Panc1 (cell line): Measurements from ENCODE around the gene PRUNE2. TPM values are rescaled to one million over a fixed set of nuclear protein-coding genes. Genes with fewer than 3 reads are reported as not detected.

Experiments
- ATAC-seq: fragments of 200-7000 bp; cut with Tn5 transposase; 2 replicates; pipeline ENCODE4 v1.9.1; 2020; ENCODE audit warnings: mild to moderate bottlenecking, moderate library complexity
- BruUV-seq: library from RNA; stranded (reverse); fragments of 400-500 nt; replicated peaks from 2 replicates; lab custom pipeline; 2021; lab: Mats Ljungman, UMichigan
- CTCF ChIA-PET: fragments of 300-600 bp; sonication (Branson Sonifier 250); formaldehyde crosslinking; loops from one replicate; lab custom pipeline; 2022; ENCODE audit warnings: antibody characterized with exemption; lab: Charles Lee
- POLR2A ChIA-PET: fragments of 300-600 bp; sonication (Branson Sonifier 250); formaldehyde crosslinking; loops from one replicate; lab custom pipeline; 2022; ENCODE audit warnings: antibody characterized with exemption; lab: Charles Lee
- DNase-seq: peaks from one replicate; pipeline ENCODE4 v3.0.0-alpha.2; 2010; ENCODE audit warnings: low read depth, low spot score
- H3K27ac ChIP-seq: 2 replicates; pipeline ENCODE4 v1.5.1; 2011; ENCODE audit warnings: mild to moderate bottlenecking, low read length, inconsistent platforms
- H3K27me3 ChIP-seq: fragments of 200-500 bp; sonication (Bioruptor generic); 2 replicates; pipeline ENCODE4 v1.6.0; 2014; ENCODE audit warnings: low read length, inconsistent platforms; ENCODE audit not compliant: control insufficient read depth, insufficient read depth
- H3K36me3 ChIP-seq: fragments of 200-500 bp; sonication (Bioruptor generic); 2 replicates; pipeline ENCODE4 v1.5.1; 2014; ENCODE audit warnings: inconsistent platforms, mild to moderate bottlenecking, low read length, moderate library complexity; ENCODE audit not compliant: control insufficient read depth, insufficient read depth
- H3K4me1 ChIP-seq: 2 replicates; pipeline ENCODE4 v1.5.1; 2011; ENCODE audit warnings: inconsistent platforms, mild to moderate bottlenecking, low read length, moderate library complexity; ENCODE audit not compliant: control insufficient read depth, insufficient read depth
- H3K4me3 ChIP-seq, 2 experiments: 2 replicates each; pipeline ENCODE4 v1.5.1; 2011 to 2012; ENCODE audit warnings: low read depth in 2 of 2, low read length in 2 of 2, mild to moderate bottlenecking in 2 of 2, inconsistent platforms in 1 of 2, moderate library complexity in 1 of 2
- H3K9me3 ChIP-seq: fragments of 200-500 bp; sonication (Bioruptor generic); 2 replicates; pipeline ENCODE4 v1.5.1; 2014; ENCODE audit warnings: low read depth, mild to moderate bottlenecking, inconsistent platforms, low read length, moderate library complexity; ENCODE audit not compliant: control insufficient read depth, insufficient read depth
- POLR2AphosphoS5 ChIP-seq: IDR thresholded peaks from 2 replicates; pipeline ENCODE4 v1.6.1; 2012; ENCODE audit warnings: mild to moderate bottlenecking, low read depth, low read length, moderate library complexity
- REST ChIP-seq, 2 experiments: IDR thresholded peaks; 2 replicates each; pipeline ENCODE4 v1.6.1; 2011 to 2012; ENCODE audit warnings: low read depth in 2 of 2, control low read depth in 1 of 2, low read length in 1 of 2, mild to moderate bottlenecking in 1 of 2, moderate library complexity in 1 of 2; ENCODE audit not compliant: insufficient read depth in 1 of 2
- SIN3A ChIP-seq: IDR thresholded peaks from 2 replicates; pipeline ENCODE4 v1.6.1; 2012; ENCODE audit warnings: low read depth, mild to moderate bottlenecking, low read length, moderate library complexity, borderline replicate concordance; ENCODE audit not compliant: insufficient read depth
- TCF7L2 ChIP-seq: IDR thresholded peaks from 2 replicates; pipeline ENCODE4 v1.6.1; 2011; ENCODE audit warnings: mild to moderate bottlenecking, low read depth, low read length, inconsistent platforms
- in situ Hi-C: cut with HindIII; loops from 2 replicates; pipeline ENCODE4 v1.10.0; 2016; ENCODE audit warnings: low sequenced_read_pairs, low pct_unique_long_range_greater_than_20kb
- intact Hi-C: fragments of 100-400 bp; cut with micrococcal nuclease; formaldehyde crosslinking; loops from one replicate; pipeline ENCODE4 v1.10.0; 2022; ENCODE audit not compliant: unreplicated experiment
- total RNA-seq: library from RNA; stranded (reverse); gene quantifications from one replicate; pipeline ENCODE4 v1.2.1, GENCODE V29; 2021; ENCODE audit not compliant: unreplicated experiment
- TF ChIP-seq, protein P1 (sequence below): fragments of 450-650 bp; IDR thresholded peaks from 2 replicates; pipeline ENCODE4 v1.5.1; 2017; ENCODE audit warnings: mild to moderate bottlenecking

Gene PRUNE2
- total RNA-seq, 1 experiment from 2014 or later, result 0.18 TPM

GRCh38 chr9:76602199-76602598 is 303.7 kb downstream of the PRUNE2 start:
- no peaks in the 10 kb centered on the region for H3K9me3 ChIP-seq
- H3K36me3 ChIP-seq, result no peaks in the 10 kb centered on the region
- CTCF ChIA-PET, result no interaction called here
- H3K27ac ChIP-seq, result no peak overlapping the region
- BruUV-seq, result no TSS peak
- ATAC-seq (no peak), DNase-seq (no peak)
- TF ChIP-seq REST (IDR thresholded peaks at IDR 0.05; ENCODE audit: insufficient read depth in 1 of 2, low read depth in 2 of 2, low read length in 1 of 2), result no peak
- no peak for TF ChIP-seq TCF7L2
- no peak for TF ChIP-seq SIN3A
- no peak for TF ChIP-seq POLR2AphosphoS5
- TF ChIP-seq, protein P1, sequence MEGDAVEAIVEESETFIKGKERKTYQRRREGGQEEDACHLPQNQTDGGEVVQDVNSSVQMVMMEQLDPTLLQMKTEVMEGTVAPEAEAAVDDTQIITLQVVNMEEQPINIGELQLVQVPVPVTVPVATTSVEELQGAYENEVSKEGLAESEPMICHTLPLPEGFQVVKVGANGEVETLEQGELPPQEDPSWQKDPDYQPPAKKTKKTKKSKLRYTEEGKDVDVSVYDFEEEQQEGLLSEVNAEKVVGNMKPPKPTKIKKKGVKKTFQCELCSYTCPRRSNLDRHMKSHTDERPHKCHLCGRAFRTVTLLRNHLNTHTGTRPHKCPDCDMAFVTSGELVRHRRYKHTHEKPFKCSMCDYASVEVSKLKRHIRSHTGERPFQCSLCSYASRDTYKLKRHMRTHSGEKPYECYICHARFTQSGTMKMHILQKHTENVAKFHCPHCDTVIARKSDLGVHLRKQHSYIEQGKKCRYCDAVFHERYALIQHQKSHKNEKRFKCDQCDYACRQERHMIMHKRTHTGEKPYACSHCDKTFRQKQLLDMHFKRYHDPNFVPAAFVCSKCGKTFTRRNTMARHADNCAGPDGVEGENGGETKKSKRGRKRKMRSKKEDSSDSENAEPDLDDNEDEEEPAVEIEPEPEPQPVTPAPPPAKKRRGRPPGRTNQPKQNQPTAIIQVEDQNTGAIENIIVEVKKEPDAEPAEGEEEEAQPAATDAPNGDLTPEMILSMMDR, result no peak
- in situ Hi-C loops (no loop called here), intact Hi-C loops (no loop called here)
- no peak overlapping the region for H3K4me3 ChIP-seq
- H3K27me3 ChIP-seq, result no peaks in the 10 kb centered on the region
- POLR2A ChIA-PET, result no interaction called here
- H3K4me1 ChIP-seq, result no peaks in the 10 kb centered on the region

GRCh38 chr9:76600007-76600615 is 305.8 kb downstream of the PRUNE2 start:
- intact Hi-C loops, result no loop called here
- CTCF ChIA-PET, result no interaction called here
- in situ Hi-C loops, result no loop called here
- Histone ChIP-seq H3K4me1 (no peaks in the 10 kb centered on the region), H3K9me3 (no peaks in the 10 kb centered on the region), H3K4me3 (no peak overlapping the region), H3K27ac (no peak overlapping the region), H3K27me3 (no peaks in the 10 kb centered on the region), H3K36me3 (no peaks in the 10 kb centered on the region)
- BruUV-seq, result no TSS peak
- DNase-seq (no peak), ATAC-seq (no peak)
- TF ChIP-seq POLR2AphosphoS5 (no peak), SIN3A (no peak), REST (IDR thresholded peaks at IDR 0.05; ENCODE audit: insufficient read depth in 1 of 2, low read depth in 2 of 2, low read length in 1 of 2) (no peak), TCF7L2 (no peak)
- TF ChIP-seq, protein P1, result no peak
- POLR2A ChIA-PET, result no interaction called here
